ENCODE measurements around the gene RNF151.

- TF ChIP-seq, protein P1, sequence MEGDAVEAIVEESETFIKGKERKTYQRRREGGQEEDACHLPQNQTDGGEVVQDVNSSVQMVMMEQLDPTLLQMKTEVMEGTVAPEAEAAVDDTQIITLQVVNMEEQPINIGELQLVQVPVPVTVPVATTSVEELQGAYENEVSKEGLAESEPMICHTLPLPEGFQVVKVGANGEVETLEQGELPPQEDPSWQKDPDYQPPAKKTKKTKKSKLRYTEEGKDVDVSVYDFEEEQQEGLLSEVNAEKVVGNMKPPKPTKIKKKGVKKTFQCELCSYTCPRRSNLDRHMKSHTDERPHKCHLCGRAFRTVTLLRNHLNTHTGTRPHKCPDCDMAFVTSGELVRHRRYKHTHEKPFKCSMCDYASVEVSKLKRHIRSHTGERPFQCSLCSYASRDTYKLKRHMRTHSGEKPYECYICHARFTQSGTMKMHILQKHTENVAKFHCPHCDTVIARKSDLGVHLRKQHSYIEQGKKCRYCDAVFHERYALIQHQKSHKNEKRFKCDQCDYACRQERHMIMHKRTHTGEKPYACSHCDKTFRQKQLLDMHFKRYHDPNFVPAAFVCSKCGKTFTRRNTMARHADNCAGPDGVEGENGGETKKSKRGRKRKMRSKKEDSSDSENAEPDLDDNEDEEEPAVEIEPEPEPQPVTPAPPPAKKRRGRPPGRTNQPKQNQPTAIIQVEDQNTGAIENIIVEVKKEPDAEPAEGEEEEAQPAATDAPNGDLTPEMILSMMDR (IDR thresholded peaks at IDR 0.05): no peak
- TF ChIP-seq POLR2A (IDR thresholded peaks at IDR 0.05): no peak
- no peak for TF ChIP-seq EP300 (IDR thresholded peaks at IDR 0.05)
- no peak for TF ChIP-seq POLR2AphosphoS5 (IDR thresholded peaks at IDR 0.05)
Observed at GRCh38 chr16:1944612-1945199, 21.9 kb upstream of the RNF151 start.
